GM08714 (cell line): ENCODE results near the gene PROM1.

Experiments used
- H3K4me3 ChIP-seq: fragments of 200-500 bp; sonication (Bioruptor generic); 2 replicates; pipeline ENCODE4 v1.5.1; 2014; ENCODE audit warnings: mild to moderate bottlenecking, low read length, inconsistent platforms
- ZNF274 ChIP-seq: IDR thresholded peaks from 2 replicates; pipeline ENCODE4 v1.6.1; 2012; ENCODE audit warnings: mild to moderate bottlenecking, low read depth, low read length

PROM1 gene

GRCh38 chr4:16018061-16018676 is 65.7 kb downstream of the PROM1 start:
- H3K4me3 ChIP-seq, result no peak overlapping the region
- TF ChIP-seq ZNF274, result no peak

DNA sequence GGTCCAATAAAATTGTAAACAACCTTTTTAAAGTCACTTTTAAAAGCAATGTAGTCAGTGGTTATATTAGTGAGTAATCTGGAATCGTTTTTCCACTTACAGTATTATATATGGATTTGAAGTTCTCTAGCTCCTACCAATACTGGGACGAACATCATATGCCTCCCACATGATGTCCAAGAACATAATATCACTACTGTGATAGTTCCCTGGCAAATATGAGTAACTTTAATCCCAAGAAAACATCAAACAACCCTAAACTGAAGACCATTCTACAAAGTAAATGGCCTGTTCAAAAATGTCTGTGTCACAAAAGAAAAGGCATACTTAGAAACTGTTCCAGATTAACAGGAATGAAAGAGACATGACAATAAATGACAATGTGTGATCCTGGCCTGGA is 67.3 kb downstream of the PROM1 start:
- no peak for TF ChIP-seq ZNF274
- H3K4me3 ChIP-seq, result no peak overlapping the region

- TF ChIP-seq ZNF274, result no peak
- no peak overlapping the region for H3K4me3 ChIP-seq
These were observed 72.7 kb downstream of the PROM1 start for GRCh38 chr4:16011173-16011572.

- TF ChIP-seq ZNF274, result no peak
- H3K4me3 ChIP-seq, result no peak overlapping the region
These were observed 74.7 kb downstream of the PROM1 start for GRCh38 chr4:16009153-16009552.

DNA sequence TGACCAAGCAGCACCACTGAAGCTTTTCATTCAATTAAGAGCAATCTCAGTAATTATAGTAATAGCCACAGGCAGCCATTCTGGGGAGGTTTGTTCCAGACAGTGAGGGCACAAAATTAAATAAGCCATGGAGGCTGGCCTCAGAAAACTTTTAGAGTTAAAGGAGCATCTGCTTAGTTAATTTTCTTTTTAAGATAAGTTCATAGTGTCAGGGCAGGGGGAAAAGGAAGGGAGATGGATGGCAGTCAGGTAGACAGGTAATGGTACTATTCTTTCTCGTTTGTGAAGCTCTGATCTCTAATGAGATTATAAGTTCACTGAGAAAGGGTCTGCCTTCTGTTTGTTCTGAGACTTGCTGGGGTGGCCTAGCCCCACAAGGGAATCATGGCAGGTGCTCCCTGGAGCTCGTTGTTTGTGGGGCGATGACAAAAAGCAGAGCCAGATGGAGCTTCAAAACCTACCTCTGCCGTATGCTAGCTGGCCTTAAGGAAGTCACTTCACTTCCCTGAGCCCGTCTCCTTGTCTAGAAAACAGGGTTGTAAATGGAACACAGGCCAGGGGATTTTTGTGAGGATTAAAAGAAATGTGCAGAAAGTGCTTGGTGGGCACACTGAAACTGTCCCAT is 76.2 kb downstream of the PROM1 start:
- no peak for TF ChIP-seq ZNF274
- no peak overlapping the region for H3K4me3 ChIP-seq

GRCh38 chr4:16006771-16007446 is 76.9 kb downstream of the PROM1 start:
- H3K4me3 ChIP-seq, result no peak overlapping the region

GRCh38 chr4:16005676-16006075 is 78.1 kb downstream of the PROM1 start:
- no peak overlapping the region for H3K4me3 ChIP-seq
- no peak for TF ChIP-seq ZNF274

More at GRCh38 chr4:16006771-16007446, 76.9 kb downstream of the PROM1 start:
- no peak for TF ChIP-seq ZNF274

DNA sequence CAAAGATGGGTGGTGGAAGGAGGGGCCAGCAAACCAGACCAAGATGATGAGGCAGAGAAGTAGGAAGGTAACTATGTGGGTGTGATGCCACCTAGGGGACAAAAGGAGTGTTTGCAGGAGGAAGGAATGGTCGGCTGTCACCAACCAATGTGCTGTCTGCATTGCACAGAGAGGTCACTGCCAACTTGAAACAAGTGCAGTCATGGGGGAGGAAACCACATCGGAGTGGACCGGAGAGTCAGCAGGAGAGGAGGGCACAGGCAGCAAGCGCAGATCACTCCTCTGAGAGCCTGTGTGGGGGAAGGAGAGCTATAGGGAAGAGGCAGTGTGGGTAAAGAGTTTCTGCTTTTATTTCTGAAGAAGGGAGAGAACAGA is 82.4 kb downstream of the PROM1 start:
- H3K4me3 ChIP-seq, result no peak overlapping the region
- TF ChIP-seq ZNF274, result no peak

DNA sequence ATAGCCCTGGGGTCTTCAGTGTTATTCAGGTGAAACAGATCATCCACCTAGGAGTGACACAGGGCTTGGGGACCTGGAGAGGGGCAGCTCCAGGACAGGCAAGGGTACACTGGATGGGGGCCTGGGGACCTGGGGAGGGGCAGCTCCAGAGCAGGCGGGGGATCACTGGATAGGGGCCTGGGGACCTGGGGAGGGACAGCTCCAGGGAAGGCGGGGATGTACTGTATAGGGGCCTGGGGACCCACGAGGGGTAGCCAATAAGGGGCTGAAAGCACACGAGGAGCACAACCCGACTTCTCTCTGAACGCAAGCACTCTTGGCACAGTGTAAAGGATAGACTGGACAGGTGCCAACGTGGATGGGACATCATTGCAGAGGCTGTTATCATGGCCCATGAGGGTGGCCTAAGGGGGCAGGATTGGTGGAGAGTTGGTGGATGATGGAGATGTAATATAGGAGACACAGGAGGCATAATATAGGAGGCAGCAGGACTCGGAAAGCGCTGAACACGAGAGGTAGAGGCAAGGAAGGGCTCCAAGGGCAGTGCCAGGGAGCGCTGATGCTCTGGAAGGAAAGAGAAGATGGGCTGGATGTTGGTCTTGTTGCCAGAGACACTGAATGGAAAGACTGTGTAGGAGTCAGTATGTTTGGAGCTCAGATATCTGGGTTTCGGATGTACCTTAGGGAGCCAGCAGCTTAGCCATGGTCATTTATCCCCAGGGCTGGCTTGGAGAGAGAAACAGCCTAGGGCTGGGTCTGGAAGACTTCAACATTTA is 82.9 kb downstream of the PROM1 start:
- H3K4me3 ChIP-seq, result no peak overlapping the region
- no peak for TF ChIP-seq ZNF274

- H3K4me3 ChIP-seq, result no peak overlapping the region
- no peak for TF ChIP-seq ZNF274
These were observed 87.0 kb downstream of the PROM1 start for GRCh38 chr4:15996773-15997172.

GRCh38 chr4:15995826-15996225 is 88.0 kb downstream of the PROM1 start:
- TF ChIP-seq ZNF274, result no peak
- no peak overlapping the region for H3K4me3 ChIP-seq

DNA sequence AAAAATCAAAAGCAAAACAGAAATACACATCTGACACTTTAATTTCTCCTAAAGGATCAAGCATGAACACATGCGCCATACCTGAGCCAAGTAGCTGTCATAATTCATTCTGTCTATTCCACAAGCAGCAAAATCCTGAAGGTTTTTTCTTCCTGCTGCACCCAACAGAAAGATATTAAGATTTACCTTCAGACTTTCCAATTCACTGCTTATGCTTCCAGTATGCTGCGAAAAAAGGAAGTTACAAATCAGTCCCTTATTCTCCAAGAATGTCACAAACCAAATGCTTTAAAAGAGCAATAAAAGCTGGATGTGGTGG is 91.7 kb downstream of the PROM1 start:
- H3K4me3 ChIP-seq, result no peak overlapping the region
- TF ChIP-seq ZNF274, result no peak

DNA sequence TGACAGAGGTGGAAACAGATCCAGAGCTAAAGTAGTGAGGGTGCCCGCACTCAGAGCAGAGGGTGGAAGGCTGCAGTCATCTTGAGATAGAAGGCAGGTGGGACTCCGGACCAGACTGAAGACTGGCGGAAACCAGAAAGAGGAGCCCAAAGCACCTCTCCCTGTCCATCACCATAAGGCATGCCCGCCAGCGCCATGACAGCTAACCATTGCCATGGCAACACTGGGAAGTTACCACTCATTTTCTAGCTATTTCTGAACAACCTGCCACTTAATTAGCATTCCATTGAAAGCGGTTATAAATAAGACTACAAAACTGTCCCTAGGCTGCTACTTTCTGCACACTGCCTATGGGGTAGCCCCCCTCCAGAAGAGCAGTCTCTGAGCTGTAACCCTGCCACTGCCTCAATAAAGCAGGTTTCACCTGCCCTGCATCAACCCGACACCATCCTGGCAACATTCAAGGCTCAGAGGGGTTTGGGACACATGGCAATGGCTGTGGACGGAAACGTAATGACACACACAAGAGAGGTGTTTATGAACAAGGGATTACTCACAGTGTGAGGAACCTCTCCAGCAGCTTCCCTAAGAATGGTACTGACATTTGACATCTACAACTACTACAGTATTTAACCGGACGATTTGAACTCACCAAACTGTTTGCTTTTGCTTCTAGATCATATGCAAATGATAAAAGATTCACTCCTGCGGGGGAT is 93.1 kb downstream of the PROM1 start:
- H3K4me3 ChIP-seq, result no peak overlapping the region
- no peak for TF ChIP-seq ZNF274

DNA sequence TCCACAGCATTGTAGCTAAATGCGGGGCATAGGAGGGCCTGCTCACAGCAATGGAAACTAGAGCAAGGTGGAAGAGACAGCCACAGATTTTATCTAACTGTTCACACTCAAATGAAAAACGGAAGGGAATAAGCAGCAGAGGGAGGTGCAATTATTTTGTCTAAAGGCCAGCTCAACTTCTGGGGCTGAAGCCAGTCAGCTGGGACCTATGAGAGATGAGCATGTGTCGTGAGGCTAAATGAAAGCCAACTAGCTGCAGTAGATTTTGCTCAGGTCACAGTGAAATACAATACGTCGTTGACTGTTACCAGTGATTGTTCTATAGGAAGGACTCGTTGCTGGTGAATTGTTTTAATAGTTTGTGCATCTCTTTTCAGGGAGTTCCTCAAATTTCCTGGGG is 94.4 kb downstream of the PROM1 start:
- no peak for TF ChIP-seq ZNF274
- H3K4me3 ChIP-seq, result no peak overlapping the region
